ENCODE results near the gene B3GNT2. TPM values are rescaled to one million over a fixed set of nuclear protein-coding genes. Genes with fewer than 3 reads are reported as not detected.
"Not testable (repeated sequence)": the region's sequence is repeated elsewhere in the genome, so short reads cannot be mapped to it uniquely, and the experiment has no call there.

B3GNT2 gene, protein sequence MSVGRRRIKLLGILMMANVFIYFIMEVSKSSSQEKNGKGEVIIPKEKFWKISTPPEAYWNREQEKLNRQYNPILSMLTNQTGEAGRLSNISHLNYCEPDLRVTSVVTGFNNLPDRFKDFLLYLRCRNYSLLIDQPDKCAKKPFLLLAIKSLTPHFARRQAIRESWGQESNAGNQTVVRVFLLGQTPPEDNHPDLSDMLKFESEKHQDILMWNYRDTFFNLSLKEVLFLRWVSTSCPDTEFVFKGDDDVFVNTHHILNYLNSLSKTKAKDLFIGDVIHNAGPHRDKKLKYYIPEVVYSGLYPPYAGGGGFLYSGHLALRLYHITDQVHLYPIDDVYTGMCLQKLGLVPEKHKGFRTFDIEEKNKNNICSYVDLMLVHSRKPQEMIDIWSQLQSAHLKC
- total RNA-seq (27.3 TPM), polyA plus RNA-seq (12.8 TPM)

DNA sequence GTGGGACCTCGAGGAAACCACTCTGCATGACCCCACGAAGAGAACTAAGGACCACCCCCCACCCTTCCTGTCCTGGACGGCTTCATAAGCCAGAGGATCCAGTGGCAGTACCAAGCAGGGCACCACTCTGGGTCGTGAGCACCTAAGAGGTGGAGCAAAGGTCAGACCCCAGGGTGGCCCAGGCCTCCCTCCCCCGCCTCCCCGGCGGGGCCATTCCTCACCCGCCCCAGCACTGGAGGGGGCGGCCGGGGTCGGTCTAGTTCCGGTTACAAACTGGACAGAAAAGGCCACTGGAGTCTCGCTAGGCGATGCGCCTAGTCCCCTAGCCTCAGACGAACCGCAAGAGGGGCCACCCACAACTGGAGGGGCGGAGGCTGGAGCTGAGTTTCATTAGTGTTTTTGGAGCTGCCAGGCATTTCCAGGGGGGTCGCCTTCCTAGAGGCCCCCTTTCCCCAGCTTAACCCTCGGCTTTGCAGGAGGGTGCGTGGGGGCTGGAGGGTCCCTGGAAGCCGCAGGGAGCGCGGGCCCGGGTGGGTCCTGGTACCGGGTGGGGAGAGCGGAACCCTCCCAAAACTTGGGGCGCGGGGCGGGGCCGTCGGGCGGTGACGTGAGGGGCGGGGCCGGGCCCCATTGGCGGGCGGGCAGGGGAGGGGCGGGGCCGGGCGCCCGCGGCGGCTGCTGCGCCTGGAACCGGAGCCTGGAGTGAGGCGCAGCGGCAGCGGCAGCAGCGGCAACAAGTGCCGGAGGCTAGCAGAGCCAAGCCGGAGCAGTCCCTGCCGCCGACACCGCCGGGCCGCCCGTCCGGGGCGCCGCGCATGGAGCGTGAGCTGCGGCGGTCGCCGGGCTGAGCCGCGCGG, at the start of gene B3GNT2:
Gene B3GNT2 (plus strand): TSS at position 695 of the 857 bp plus-strand sequence. CDS start 26,106 bp downstream, outside the sequence.
- under 1% methylated on average over 70 of the region's 70 CpGs for WGBS
- H3K4me3 ChIP-seq (ENCODE audit: low read depth, low read length): peak within 1 kb of the TSS; percentile 72
- no peaks in the 10 kb centered on the region for H3K36me3 ChIP-seq (ENCODE audit: insufficient read depth)
- no peak for DNase-seq (ENCODE audit: extremely low spot score)
- peak within 1 kb of the TSS; percentile 94 for H3K27ac ChIP-seq (ENCODE audit: low read depth)
- peaks cover 4% of the 10 kb centered on the region for H3K4me1 ChIP-seq (ENCODE audit: insufficient read depth)

DNA sequence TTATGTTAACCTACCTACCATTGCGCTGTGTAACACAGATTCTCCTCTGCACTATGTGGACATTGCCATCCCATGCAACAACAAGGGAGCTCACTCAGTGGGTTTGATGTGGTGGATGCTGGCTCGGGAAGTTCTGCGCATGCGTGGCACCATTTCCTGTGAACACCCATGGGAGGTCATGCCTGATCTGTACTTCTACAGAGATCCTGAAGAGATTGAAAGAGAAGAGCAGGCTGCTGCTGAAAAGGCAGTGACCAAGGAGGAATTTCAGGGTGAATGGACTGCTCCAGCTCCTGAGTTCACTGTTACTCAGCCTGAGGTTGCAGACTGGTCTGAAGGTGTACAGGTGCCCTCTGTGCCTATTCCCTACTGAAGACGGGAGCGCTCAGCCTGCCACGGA, 49.1 kb upstream of the B3GNT2 start:
- H3K27ac ChIP-seq (ENCODE audit: low read depth); H3K36me3 ChIP-seq (ENCODE audit: insufficient read depth); DNase-seq (ENCODE audit: extremely low spot score); H3K4me1 ChIP-seq (ENCODE audit: insufficient read depth); H3K4me3 ChIP-seq (ENCODE audit: low read depth, low read length): not testable (repeated sequence)
- WGBS: 95% methylated on average over 7 of the region's 7 CpGs

DNA sequence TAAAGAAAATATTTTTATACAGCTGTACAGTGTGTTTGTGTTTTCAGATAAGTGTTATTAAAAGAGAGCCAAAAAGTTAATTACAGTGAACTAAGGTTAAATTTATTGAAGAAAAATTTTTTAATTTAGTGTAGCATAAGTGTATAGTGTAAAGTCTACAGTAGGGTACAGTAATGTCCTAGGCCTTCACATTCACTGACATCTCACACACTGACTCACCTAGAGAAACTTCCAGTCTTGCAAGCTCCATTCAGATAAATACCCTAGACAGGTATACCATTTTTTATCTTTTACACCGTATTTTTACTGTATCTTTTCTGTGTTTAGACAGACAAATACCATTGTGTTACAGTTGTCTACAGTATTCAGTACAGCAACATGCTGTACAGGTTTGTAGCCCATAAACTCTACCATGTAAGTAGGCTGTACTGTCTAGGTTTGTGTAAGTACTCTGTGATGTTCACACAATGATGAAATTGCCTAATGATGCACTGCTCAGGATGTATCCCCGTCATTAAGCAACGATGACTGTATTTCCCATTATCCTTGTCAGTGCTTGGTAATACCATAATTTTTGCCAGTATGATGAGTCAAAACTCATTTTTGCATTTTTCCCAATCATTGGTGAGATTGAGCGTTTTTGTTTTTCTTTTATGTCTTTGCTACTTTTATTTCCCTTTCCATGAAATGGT, 48.2 kb upstream of the B3GNT2 start:
- DNase-seq (ENCODE audit: extremely low spot score): no peak
- Histone ChIP-seq H3K36me3 (ENCODE audit: insufficient read depth) (peaks cover 1% of the 10 kb centered on the region), H3K4me3 (ENCODE audit: low read depth, low read length) (no peak overlapping the region), H3K27ac (ENCODE audit: low read depth) (no peak overlapping the region), H3K4me1 (ENCODE audit: insufficient read depth) (no peaks in the 10 kb centered on the region)
- 91% methylated on average over 4 of the region's 4 CpGs for WGBS

DNA sequence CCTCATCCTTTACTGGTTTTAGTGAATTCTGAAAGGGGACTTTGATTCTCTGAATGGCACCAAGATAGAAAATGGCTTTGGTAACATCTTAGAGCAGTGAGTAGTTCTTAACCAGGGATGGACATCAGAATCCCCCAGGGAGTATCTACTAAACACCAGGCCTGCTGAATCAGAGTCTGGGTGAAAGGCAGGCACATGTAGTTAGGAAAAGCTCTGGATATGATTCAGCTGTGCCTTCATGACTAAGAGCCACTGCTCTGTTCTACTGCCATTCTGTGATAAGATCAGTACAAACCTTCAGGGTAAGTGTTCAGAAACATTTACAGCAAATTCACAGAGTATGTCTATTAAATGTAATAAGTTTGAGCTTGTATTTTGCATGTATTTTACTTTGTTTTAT, 46.2 kb upstream of the B3GNT2 start:
- DNase-seq (ENCODE audit: extremely low spot score): no peak

DNA sequence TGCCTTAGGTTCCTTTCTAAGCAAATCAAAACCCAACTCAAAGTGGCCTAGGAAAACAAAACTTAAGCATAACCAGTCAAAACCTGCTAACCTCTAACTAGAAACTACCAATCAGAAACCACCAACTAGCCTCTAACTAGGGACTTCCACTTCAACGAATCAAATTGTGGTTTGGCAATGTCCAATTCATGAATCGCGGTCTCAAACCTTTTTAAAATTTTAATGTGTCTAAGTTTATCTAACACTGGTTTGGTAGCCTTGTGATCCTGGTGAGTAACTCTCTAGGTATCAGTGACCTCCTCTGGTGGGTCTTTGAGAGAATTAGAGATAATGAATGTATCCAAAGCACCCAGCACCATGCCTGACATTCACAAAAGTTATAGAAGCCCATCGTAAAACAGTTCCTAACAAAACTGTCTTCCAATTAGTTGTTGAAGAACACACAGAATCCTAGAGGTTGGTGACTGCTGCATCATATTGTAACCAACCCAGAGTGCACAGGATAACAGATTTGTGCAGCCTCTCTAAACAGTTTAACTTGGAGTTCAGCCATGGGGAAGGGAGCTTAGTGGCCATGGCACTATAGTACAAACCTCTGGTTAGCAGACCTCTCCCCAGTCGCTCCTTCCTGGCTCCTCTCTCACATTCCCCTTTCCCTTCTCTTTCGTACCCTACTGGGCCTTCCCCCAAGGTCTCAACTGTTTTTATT, 45.2 kb upstream of the B3GNT2 start:
- DNase-seq (ENCODE audit: extremely low spot score): no peak
- Histone ChIP-seq H3K36me3 (ENCODE audit: insufficient read depth) (peaks cover 1% of the 10 kb centered on the region), H3K27ac (ENCODE audit: low read depth) (no peak overlapping the region), H3K4me3 (ENCODE audit: low read depth, low read length) (no peak overlapping the region), H3K4me1 (ENCODE audit: insufficient read depth) (no peaks in the 10 kb centered on the region)
- WGBS: 75% methylated on average over 6 of the region's 6 CpGs

More for the DNA sequence above, 46.2 kb upstream of the B3GNT2 start:
- Histone ChIP-seq H3K4me3 (ENCODE audit: low read depth, low read length) (no peak overlapping the region), H3K27ac (ENCODE audit: low read depth) (no peak overlapping the region), H3K36me3 (ENCODE audit: insufficient read depth) (peaks cover 1% of the 10 kb centered on the region), H3K4me1 (ENCODE audit: insufficient read depth) (no peaks in the 10 kb centered on the region)

DNA sequence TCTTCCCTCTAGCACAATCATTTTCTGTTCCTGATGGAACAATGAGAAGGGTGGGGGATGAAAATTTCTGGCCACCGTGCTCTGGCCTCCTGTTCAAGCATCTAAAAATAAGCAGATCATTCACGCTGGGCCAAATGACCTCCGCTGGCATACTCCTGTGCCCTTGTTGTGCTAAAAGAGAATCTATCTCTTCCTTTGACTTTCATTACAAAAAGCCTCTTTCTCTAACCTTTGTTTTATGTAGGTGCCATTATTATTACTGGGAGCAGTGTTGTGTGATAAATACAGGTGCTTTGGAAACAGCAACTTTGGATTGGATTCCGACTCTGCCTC, 44.6 kb upstream of the B3GNT2 start:
- peaks cover 1% of the 10 kb centered on the region for H3K36me3 ChIP-seq (ENCODE audit: insufficient read depth)
- H3K4me3 ChIP-seq (ENCODE audit: low read depth, low read length): no peak overlapping the region
- no peak for DNase-seq (ENCODE audit: extremely low spot score)
- H3K27ac ChIP-seq (ENCODE audit: low read depth): no peak overlapping the region
- H3K4me1 ChIP-seq (ENCODE audit: insufficient read depth): no peaks in the 10 kb centered on the region
- 76% methylated on average over 4 of the region's 4 CpGs for WGBS

DNA sequence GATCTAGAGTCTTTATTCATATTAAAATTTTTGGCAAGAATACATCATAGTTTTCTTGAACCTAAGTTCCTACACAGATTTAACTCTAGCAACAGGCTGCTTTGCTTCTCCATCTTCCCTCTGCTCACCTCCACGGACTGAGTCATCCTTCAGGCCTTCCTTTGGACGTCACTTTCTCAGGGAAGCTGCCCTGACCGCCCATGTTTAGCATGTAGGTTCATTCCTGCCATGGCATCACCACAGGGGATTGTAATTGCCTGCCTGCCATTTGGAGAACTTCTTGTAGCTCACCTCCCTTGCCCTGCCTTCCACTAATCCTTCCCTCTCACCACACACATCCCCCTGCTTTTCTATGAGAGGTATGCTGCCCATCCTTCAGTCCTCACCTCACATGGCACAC, 43.9 kb upstream of the B3GNT2 start:
- DNase-seq (ENCODE audit: extremely low spot score): no peak
- H3K27ac ChIP-seq (ENCODE audit: low read depth): no peak overlapping the region
- 83% methylated on average over 3 of the region's 3 CpGs for WGBS
- H3K4me3 ChIP-seq (ENCODE audit: low read depth, low read length): no peak overlapping the region
- H3K36me3 ChIP-seq (ENCODE audit: insufficient read depth): peaks cover 1% of the 10 kb centered on the region
- no peaks in the 10 kb centered on the region for H3K4me1 ChIP-seq (ENCODE audit: insufficient read depth)

DNA sequence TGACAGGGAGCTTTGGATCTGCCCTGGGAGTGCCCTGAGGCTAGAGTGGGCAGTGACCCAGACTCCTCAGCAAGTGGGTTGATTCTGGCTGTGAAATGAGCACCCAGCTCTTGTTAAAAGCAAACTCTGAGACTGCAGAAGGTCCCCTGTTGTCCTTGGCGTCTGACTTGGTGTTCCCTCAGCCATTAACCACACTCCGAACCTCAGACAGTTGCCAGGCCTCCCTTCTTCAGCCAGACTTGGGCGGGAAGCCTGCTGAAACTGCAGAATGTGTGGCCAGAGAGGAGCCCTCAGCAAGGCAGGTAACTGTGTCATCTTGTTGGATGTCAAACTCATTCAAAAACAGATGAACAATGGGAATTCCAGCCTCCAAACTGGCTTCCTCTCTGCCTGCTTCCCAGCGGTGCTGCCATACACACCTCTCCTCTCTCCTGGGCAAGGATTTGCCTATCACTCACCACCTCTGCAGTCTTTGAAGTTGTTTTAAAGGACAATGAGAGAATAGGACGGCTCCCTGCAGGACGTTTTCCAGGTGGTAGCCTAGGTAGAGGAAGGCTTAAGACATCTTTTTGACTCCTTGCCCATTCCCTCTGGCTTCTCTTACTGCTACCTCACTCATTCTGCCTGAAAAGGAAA, 38.9 kb upstream of the B3GNT2 start:
- Histone ChIP-seq H3K27ac (ENCODE audit: low read depth) (no peak overlapping the region), H3K4me1 (ENCODE audit: insufficient read depth) (no peaks in the 10 kb centered on the region), H3K4me3 (ENCODE audit: low read depth, low read length) (no peak overlapping the region), H3K36me3 (ENCODE audit: insufficient read depth) (no peaks in the 10 kb centered on the region)
- 68% methylated on average over 6 of the region's 6 CpGs for WGBS
- DNase-seq (ENCODE audit: extremely low spot score): no peak

DNA sequence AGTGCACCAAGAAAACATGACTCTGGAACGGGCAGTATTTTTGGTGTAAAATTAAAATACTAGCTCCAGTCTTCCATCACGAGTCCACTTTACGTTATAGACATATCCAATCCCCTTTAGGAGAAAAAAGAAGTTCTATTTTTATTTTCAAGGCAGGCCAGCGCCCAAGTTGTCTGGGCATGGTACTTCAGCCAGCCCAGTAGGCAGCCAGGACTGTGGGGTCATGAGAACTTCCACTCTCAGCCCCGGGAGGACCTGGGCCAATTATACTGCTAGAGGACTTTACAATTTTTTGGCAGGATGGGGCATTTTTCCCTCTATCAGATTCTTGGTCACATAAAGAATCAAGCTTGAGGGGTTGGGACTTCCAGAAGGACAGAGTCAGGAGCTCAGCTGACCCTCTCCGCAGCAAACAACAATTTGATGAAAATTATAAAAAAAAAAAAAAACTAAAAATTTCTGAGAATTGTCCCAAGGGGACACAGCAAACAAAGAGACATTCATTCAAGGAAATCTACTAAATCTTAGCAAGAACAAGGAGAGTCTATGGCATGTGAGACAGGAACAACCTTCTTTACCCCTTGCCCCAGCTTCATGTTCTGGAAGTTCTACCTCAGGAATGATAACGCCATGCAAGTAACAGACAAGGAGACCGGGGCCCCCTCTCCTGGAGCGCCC, 37.3 kb upstream of the B3GNT2 start:
- Histone ChIP-seq H3K36me3 (ENCODE audit: insufficient read depth) (no peaks in the 10 kb centered on the region), H3K4me3 (ENCODE audit: low read depth, low read length) (no peak overlapping the region), H3K27ac (ENCODE audit: low read depth) (no peak overlapping the region), H3K4me1 (ENCODE audit: insufficient read depth) (no peaks in the 10 kb centered on the region)
- DNase-seq (ENCODE audit: extremely low spot score): no peak
- 80% methylated on average over 9 of the region's 9 CpGs for WGBS

DNA sequence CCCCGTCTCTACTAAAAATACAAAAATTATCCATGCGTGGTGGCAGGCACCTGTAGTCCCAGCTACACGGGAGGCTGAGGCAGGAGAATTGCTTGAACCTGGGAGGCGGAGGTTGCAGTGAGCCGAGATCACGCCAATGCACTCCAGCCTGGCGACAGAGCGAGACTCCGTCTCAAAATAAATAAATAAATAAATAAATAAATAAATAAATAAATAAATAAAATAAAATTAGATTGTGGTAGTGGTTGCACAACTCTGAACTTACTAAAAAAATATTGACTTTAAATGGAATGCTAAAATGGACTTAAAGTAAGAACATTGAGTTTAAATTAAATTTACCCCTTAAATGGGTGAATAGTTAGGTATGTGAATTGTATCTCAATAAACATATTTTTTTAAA, 35.2 kb upstream of the B3GNT2 start:
- H3K4me1 ChIP-seq (ENCODE audit: insufficient read depth); H3K27ac ChIP-seq (ENCODE audit: low read depth); H3K4me3 ChIP-seq (ENCODE audit: low read depth, low read length); H3K36me3 ChIP-seq (ENCODE audit: insufficient read depth); DNase-seq (ENCODE audit: extremely low spot score): not testable (repeated sequence)
- 96% methylated on average over 9 of the region's 9 CpGs for WGBS

DNA sequence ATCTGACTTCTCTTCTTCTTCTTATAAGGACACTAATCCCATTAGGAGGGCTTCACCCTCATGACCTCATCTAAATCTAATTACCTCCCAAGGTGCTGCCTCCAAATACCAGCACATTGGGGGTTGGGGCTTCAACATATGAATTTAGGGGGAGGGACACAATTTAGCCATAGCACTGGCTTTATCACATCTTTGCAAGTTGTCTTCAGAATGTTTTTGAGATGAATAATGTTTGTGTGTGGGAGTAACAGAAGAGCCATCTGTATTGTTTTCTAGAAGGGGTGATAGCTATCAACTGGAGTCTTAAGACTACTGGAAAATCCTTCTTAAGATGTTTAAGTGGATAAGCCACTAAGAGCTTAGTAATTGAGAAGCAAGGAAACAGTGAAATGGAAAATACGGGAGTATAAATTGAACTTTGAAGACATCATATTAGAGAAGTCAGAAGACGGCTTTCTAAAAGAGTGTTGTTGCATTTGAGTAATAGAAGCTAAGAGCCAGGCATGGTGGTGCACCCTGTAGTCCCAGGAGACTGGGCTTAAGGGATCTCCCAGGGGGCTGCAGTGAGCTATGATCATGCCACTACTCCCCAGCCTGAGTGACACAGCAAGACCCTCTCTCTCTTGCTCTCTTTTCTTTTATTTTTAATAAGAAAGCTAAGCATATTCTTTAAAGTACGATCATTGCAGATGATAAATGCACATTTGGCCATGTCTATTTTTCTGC, 32.6 kb upstream of the B3GNT2 start:
- DNase-seq (ENCODE audit: extremely low spot score): no peak
- 80% methylated on average over 3 of the region's 3 CpGs for WGBS
- no peak overlapping the region for H3K27ac ChIP-seq (ENCODE audit: low read depth)
- H3K4me3 ChIP-seq (ENCODE audit: low read depth, low read length): no peak overlapping the region
- no peaks in the 10 kb centered on the region for H3K36me3 ChIP-seq (ENCODE audit: insufficient read depth)
- no peaks in the 10 kb centered on the region for H3K4me1 ChIP-seq (ENCODE audit: insufficient read depth)

DNA sequence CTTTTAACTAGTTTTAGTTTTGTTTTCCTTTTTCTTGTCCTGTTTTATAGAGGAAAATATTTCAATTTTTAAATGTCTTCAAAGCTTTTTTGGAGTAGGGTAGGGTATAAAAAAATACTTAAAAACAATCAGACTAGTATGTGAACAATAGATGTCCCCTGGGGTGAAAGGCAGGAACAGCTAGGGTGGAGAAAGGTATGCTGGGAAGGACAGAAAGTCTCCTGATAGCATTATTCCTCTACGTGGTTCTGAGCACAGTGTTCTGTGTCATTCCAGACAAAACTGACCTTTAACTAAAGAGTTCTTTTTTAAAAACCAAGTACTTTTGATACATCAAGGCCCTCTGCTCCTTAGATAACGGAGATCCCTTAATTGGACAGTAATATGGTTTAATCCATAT, 32.1 kb upstream of the B3GNT2 start:
- Histone ChIP-seq H3K27ac (ENCODE audit: low read depth) (no peak overlapping the region), H3K4me1 (ENCODE audit: insufficient read depth) (no peaks in the 10 kb centered on the region), H3K36me3 (ENCODE audit: insufficient read depth) (no peaks in the 10 kb centered on the region), H3K4me3 (ENCODE audit: low read depth, low read length) (no peak overlapping the region)
- no peak for DNase-seq (ENCODE audit: extremely low spot score)
- 64% methylated on average over 2 of the region's 2 CpGs for WGBS

Data from urinary bladder (tissue), 4 donors.